H1 (cell line): Measurements from ENCODE around the gene SMO.

Experiments
- CTCF ChIP-seq, 3 experiments: IDR thresholded peaks; 1 replicate in 2 of 3; 2 replicates in 1 of 3; pipeline versions ENCODE4 v1.5.1 to v1.6.1; 2011; ENCODE audit warnings: low read length in 3 of 3, mild to moderate bottlenecking in 3 of 3, inconsistent platforms in 2 of 3, low read depth in 1 of 3, moderate library complexity in 1 of 3; ENCODE audit not compliant: insufficient read depth in 1 of 3; ENCODE audit errors: control extremely low read depth in 1 of 3
- EP300 ChIP-seq, 2 experiments: IDR thresholded peaks; 1 replicate in 1 of 2; 2 replicates in 1 of 2; pipeline ENCODE4 v1.6.1; 2011 to 2012; ENCODE audit warnings: low read depth in 2 of 2, low read length in 2 of 2, mild to moderate bottlenecking in 2 of 2, borderline replicate concordance in 1 of 2, inconsistent platforms in 1 of 2, moderate library complexity in 1 of 2
- HDAC2 ChIP-seq, 2 experiments: fragments of 300-600 bp in 1 of 2; sonication (generic) in 1 of 2; IDR thresholded peaks; 2 replicates each; pipeline ENCODE4 v1.6.1; 2011 to 2012; ENCODE audit warnings: low read depth in 2 of 2, low read length in 2 of 2, mild to moderate bottlenecking in 2 of 2, moderate library complexity in 2 of 2, borderline replicate concordance in 1 of 2, inconsistent platforms in 1 of 2
- POU5F1 ChIP-seq: IDR thresholded peaks from 2 replicates; pipeline ENCODE4 v1.6.1; 2011; ENCODE audit warnings: low read depth, mild to moderate bottlenecking, low read length, moderate library complexity
- RFX5 ChIP-seq: IDR thresholded peaks from 2 replicates; pipeline ENCODE4 v1.6.1; 2011; ENCODE audit warnings: low read depth, low read length, improper control_type of control experiment, borderline replicate concordance
- RNF2 ChIP-seq: fragments of 200-900, 300-1000 bp; sonication (generic); IDR thresholded peaks from 2 replicates; pipeline ENCODE4 v1.7.1; 2016; ENCODE audit warnings: borderline replicate concordance, low read depth, mild to moderate bottlenecking, antibody characterized with exemption, low read length; ENCODE audit not compliant: poor library complexity, severe bottlenecking; ENCODE audit errors: missing control alignments
- RXRA ChIP-seq: IDR thresholded peaks from 2 replicates; pipeline ENCODE4 v1.6.1; 2011; ENCODE audit warnings: low read depth, mild to moderate bottlenecking, low read length, moderate library complexity; ENCODE audit not compliant: insufficient read depth
- SIN3A ChIP-seq, 2 experiments: IDR thresholded peaks in 1 of 2; conservative IDR thresholded peaks in 1 of 2; 2 replicates each; pipeline ENCODE4 v1.6.1; 2011 to 2012; ENCODE audit warnings: low read length in 2 of 2, improper control_type of control experiment in 1 of 2, low read depth in 1 of 2, mild to moderate bottlenecking in 1 of 2
- SIRT6 ChIP-seq: IDR thresholded peaks from one replicate; pipeline ENCODE4 v1.7.1; 2012; ENCODE audit warnings: low read length, inconsistent platforms
- SP1 ChIP-seq: IDR thresholded peaks from 2 replicates; pipeline ENCODE4 v1.6.1; 2011; ENCODE audit warnings: low read depth, low read length
- SUZ12 ChIP-seq: fragments of 200-600 bp; sonication (generic); IDR thresholded peaks from 2 replicates; pipeline ENCODE4 v1.6.1; 2012; ENCODE audit warnings: mild to moderate bottlenecking, inconsistent platforms, low read length, moderate library complexity, mixed read lengths
- USF2 ChIP-seq: IDR thresholded peaks from 2 replicates; pipeline ENCODE4 v1.6.1; 2011; ENCODE audit warnings: low read length, improper control_type of control experiment
- ZNF274 ChIP-seq: IDR thresholded peaks from 2 replicates; pipeline ENCODE4 v1.7.0; 2012; ENCODE audit warnings: low read length, borderline replicate concordance; ENCODE audit errors: extremely low read depth

GRCh38 chr7:129257168-129257567, 68.7 kb downstream of the SMO start:
- TF ChIP-seq USF2, result no peak
- no peak for TF ChIP-seq CTCF (IDR thresholded peaks at IDR 0.05; ENCODE audit: control extremely low read depth in 1 of 3, insufficient read depth in 1 of 3, low read depth in 1 of 3, low read length in 3 of 3)
- no peak for TF ChIP-seq EP300 (IDR thresholded peaks at IDR 0.05; ENCODE audit: borderline replicate concordance in 1 of 2, low read depth in 2 of 2, low read length in 2 of 2)
- TF ChIP-seq RXRA, result no peak
- no peak for TF ChIP-seq SIRT6
- no peak for TF ChIP-seq ZNF274
- no peak for TF ChIP-seq RFX5
- TF ChIP-seq SIN3A (conservative IDR thresholded peaks at IDR 0.05 in 1 of 2, IDR thresholded peaks at IDR 0.05 in 1 of 2; ENCODE audit: low read depth in 1 of 2, low read length in 2 of 2), result no peak
- TF ChIP-seq HDAC2 (IDR thresholded peaks at IDR 0.05; ENCODE audit: borderline replicate concordance in 1 of 2, low read depth in 2 of 2, low read length in 2 of 2), result no peak
- TF ChIP-seq SUZ12, result no peak
- TF ChIP-seq RNF2, result no peak
- TF ChIP-seq SP1, result no peak
- TF ChIP-seq POU5F1, result no peak
